HCT116 (cell line): ENCODE data around the gene CLIP4.

Source experiments
- CTCF ChIP-seq, 3 experiments: fragments of 200-600 bp in 1 of 3; sonication (generic) in 1 of 3; IDR thresholded peaks in 2 of 3; conservative IDR thresholded peaks in 1 of 3; 2 replicates each; pipeline ENCODE4 v1.5.1; 2012 to 2017; ENCODE audit warnings: low read depth in 2 of 3, low read length in 2 of 3, antibody characterized with exemption in 1 of 3, borderline replicate concordance in 1 of 3, control low read depth in 1 of 3, mild to moderate bottlenecking in 1 of 3, mixed read lengths in 1 of 3, mixed run types in 1 of 3, moderate library complexity in 1 of 3; ENCODE audit not compliant: insufficient read depth in 1 of 3
- POLR2A ChIP-seq: IDR thresholded peaks from 2 replicates; pipeline ENCODE4 v1.7.0; 2011; ENCODE audit warnings: borderline replicate concordance; ENCODE audit not compliant: insufficient read depth, insufficient read length; ENCODE audit errors: extremely low read depth
- RAD21 ChIP-seq: IDR thresholded peaks from 2 replicates; pipeline ENCODE4 v1.6.1; 2012; ENCODE audit warnings: low read depth, mild to moderate bottlenecking
- REST ChIP-seq: IDR thresholded peaks from 2 replicates; pipeline ENCODE4 v1.6.1; 2012; ENCODE audit warnings: low read depth

GRCh38 chr2:29222381-29223179 is 107.4 kb downstream of the CLIP4 start:
- TF ChIP-seq CTCF (IDR thresholded peaks at IDR 0.05 in 2 of 3, conservative IDR thresholded peaks at IDR 0.05 in 1 of 3; ENCODE audit: borderline replicate concordance in 1 of 3, insufficient read depth in 1 of 3, low read depth in 2 of 3, low read length in 2 of 3) (no peak), RAD21 (no peak), REST (no peak), POLR2A (no peak)
